K562 (cell line): ENCODE measurements around the gene NOLC1. TPM values are rescaled to one million over a fixed set of nuclear protein-coding genes. Genes with fewer than 3 reads are reported as not detected.

Experiments
- ARID3B ChIP-seq: fragments of 250-450 bp; sonication (Bioruptor Pico); IDR thresholded peaks from 2 replicates; pipeline ENCODE4 v1.4.0; 2020; ENCODE audit warnings: borderline replicate concordance
- CBX1 ChIP-seq: sonication (generic); IDR thresholded peaks from 2 replicates; pipeline ENCODE4 v1.6.1; 2016; ENCODE audit warnings: antibody characterized with exemption, low read depth, mild to moderate bottlenecking
- CBX3 ChIP-seq, 2 experiments: IDR thresholded peaks; 1 replicate in 1 of 2; 2 replicates in 1 of 2; pipeline ENCODE4 v1.6.1; 2012; ENCODE audit warnings: inconsistent platforms in 2 of 2, low read length in 2 of 2, borderline replicate concordance in 1 of 2, control low read depth in 1 of 2
- CREB5 ChIP-seq: fragments of 250-450 bp; sonication (Bioruptor Pico); IDR thresholded peaks from 2 replicates; pipeline ENCODE4 v1.5.0; 2020; ENCODE audit warnings: mild to moderate bottlenecking
- CREBBP ChIP-seq: IDR thresholded peaks from one replicate; pipeline ENCODE4 v1.6.1; 2012; ENCODE audit warnings: low read depth, mild to moderate bottlenecking, control low read depth, inconsistent platforms, low read length
- CUX1 ChIP-seq: fragments of 200-800 bp; sonication (Bioruptor generic); IDR thresholded peaks from 2 replicates; pipeline ENCODE4 v1.6.1; 2016; ENCODE audit warnings: missing genetic modification characterization, missing compliant biosample characterization
- ETS2 ChIP-seq: IDR thresholded peaks from 2 replicates; pipeline ENCODE4 v1.6.1; 2016; ENCODE audit warnings: borderline replicate concordance, missing genetic modification characterization, mild to moderate bottlenecking, moderate library complexity, missing compliant biosample characterization; ENCODE audit not compliant: poor library complexity, severe bottlenecking
- KDM2B ChIP-seq: fragments of 250-450 bp; sonication (Bioruptor Pico); IDR thresholded peaks from 2 replicates; pipeline ENCODE4 v1.8.0; 2021; ENCODE audit warnings: mild to moderate bottlenecking, moderate library complexity
- MCM7 ChIP-seq, 2 experiments: fragments of 450-650 bp; IDR thresholded peaks; 2 replicates each; pipeline ENCODE4 v1.6.1; 2016 to 2018
- NCOA1 ChIP-seq: fragments of 450-650 bp; IDR thresholded peaks from 2 replicates; pipeline ENCODE4 v1.6.1; 2016; ENCODE audit warnings: low read depth
- NR2C1 ChIP-seq, 2 experiments: fragments of 450-650 bp; IDR thresholded peaks; 2 replicates each; pipeline ENCODE4 v1.6.1; 2017; ENCODE audit warnings: mild to moderate bottlenecking in 2 of 2, antibody characterized with exemption in 1 of 2, inconsistent platforms in 1 of 2, missing compliant biosample characterization in 1 of 2, missing genetic modification characterization in 1 of 2
- PCBP2 ChIP-seq: fragments of 200-400 bp; formaldehyde crosslinking; IDR thresholded peaks from 2 replicates; pipeline ENCODE4 v1.6.1; 2018; ENCODE audit warnings: low read length, low read depth, mild to moderate bottlenecking, moderate library complexity; ENCODE audit not compliant: poor library complexity, severe bottlenecking
- PHB ChIP-seq: fragments of 250-450 bp; sonication (Bioruptor Pico); IDR thresholded peaks from 2 replicates; pipeline ENCODE4 v1.5.0; 2021
- SMAD1 ChIP-seq: fragments of 150-350 bp; IDR thresholded peaks from 2 replicates; pipeline ENCODE4 v1.6.1; 2014; ENCODE audit warnings: low read length, low read depth; ENCODE audit not compliant: partially characterized antibody
- TCF15 ChIP-seq: fragments of 250-450 bp; sonication (Bioruptor Pico); IDR thresholded peaks from 2 replicates; pipeline ENCODE4 v1.8.0; 2022; ENCODE audit warnings: moderate library complexity, mild to moderate bottlenecking, inconsistent platforms
- ZNF263 ChIP-seq: sonication (generic); formaldehyde crosslinking; IDR thresholded peaks from 2 replicates; pipeline ENCODE4 v1.8.0; 2022; ENCODE audit warnings: mild to moderate bottlenecking, missing genetic modification reagents, borderline replicate concordance
- ZNF282 ChIP-seq: sonication (generic); formaldehyde crosslinking; IDR thresholded peaks from 2 replicates; pipeline ENCODE4 v1.8.1; 2023; ENCODE audit warnings: missing genetic modification reagents
- ZNF354B ChIP-seq: fragments of 250-450 bp; sonication (Bioruptor Pico); IDR thresholded peaks from 2 replicates; pipeline ENCODE4 v1.4.0; 2020
- ZNF589 ChIP-seq: fragments of 200-800 bp; sonication (Bioruptor generic); IDR thresholded peaks from 2 replicates; pipeline ENCODE4 v1.6.1; 2016; ENCODE audit warnings: low read depth, missing genetic modification characterization, missing compliant biosample characterization
- polyA plus RNA-seq, 8 experiments: library from polyadenylated mRNA; depleted of rRNA in 4 of 8; stranded (reverse) in 5 of 8; unstranded in 3 of 8; fragments of >200 nt; fragmentation: Nextera tagmentation in 2 of 8; fragmentation: Illumina TruSeq in 1 of 8; extraction: Ambion mirVana in 2 of 8; extraction: Trizol in 1 of 8; gene quantifications; 2 replicates each; pipeline versions ENCODE4 v1.2.1 to v1.2.3, GENCODE V29; 2011 to 2014; ENCODE audit warnings: inconsistent platforms in 1 of 8, missing spikeins in 1 of 8
- total RNA-seq, 7 experiments: library from RNA; depleted of rRNA in 6 of 7; stranded (reverse); fragments of >200 nt in 6 of 7; fragmentation: Illumina TruSeq in 2 of 7; extraction: Trizol in 2 of 7; gene quantifications; 2 replicates each; pipeline versions ENCODE4 v1.2.1 to v1.2.3, GENCODE V29; 2011 to 2021; ENCODE audit warnings: low replicate concordance in 1 of 7

Gene NOLC1
- total and polyA plus RNA-seq, 9 of the 15 experiments (the other 6 are each of a cell fraction or from before 2014, with no cell fraction given): 102 to 310 (median 165) TPM

GRCh38 chr10:102132563-102133372 lies 19.4 kb upstream of the NOLC1 start, which contains the start of gene PPRC1 (continued):
- no peak for TF ChIP-seq CUX1 (CRISPR knock-in tag)
- TF ChIP-seq ZNF263: no peak
- peak in 1 of 2 experiments; percentile 16; a peak in 1 of 3 replicates for TF ChIP-seq CBX3 (IDR thresholded peaks at IDR 0.05; ENCODE audit: borderline replicate concordance in 1 of 2, low read length in 2 of 2)
- TF ChIP-seq ZNF589: no peak
- 0 out of 2 replicates have a peak, but pooled peaks have one; percentile 32 for TF ChIP-seq NCOA1
- TF ChIP-seq CBX1: no peak
- TF ChIP-seq ZNF282: no peak
- no peak for TF ChIP-seq PHB (CRISPR knock-in tag)
- TF ChIP-seq PCBP2: no peak
- peak; percentile 93 for TF ChIP-seq NR2C1 (IDR thresholded peaks at IDR 0.05)
- peak; percentile 98 for TF ChIP-seq NR2C1 (tag; IDR thresholded peaks at IDR 0.05)
- no peak for TF ChIP-seq ZNF354B (CRISPR knock-in tag)
- no peak for TF ChIP-seq CREB5 (CRISPR knock-in tag)
- TF ChIP-seq TCF15 (CRISPR knock-in tag): no peak
- TF ChIP-seq KDM2B: 0 out of 2 replicates have a peak, but pooled peaks have one; percentile 15
- TF ChIP-seq SMAD1: peak; percentile 32
- no peak for TF ChIP-seq ETS2 (tag)
- no peak for TF ChIP-seq ARID3B
- no peak for TF ChIP-seq MCM7 (IDR thresholded peaks at IDR 0.05)
- TF ChIP-seq CREBBP: no peak
